ENCODE results near the gene SUN2. TPM values are rescaled to one million over a fixed set of nuclear protein-coding genes. Genes with fewer than 3 reads are reported as not detected.

Gene SUN2
- total RNA-seq, 1 experiment from 2014 or later: 67.3 TPM

DNA sequence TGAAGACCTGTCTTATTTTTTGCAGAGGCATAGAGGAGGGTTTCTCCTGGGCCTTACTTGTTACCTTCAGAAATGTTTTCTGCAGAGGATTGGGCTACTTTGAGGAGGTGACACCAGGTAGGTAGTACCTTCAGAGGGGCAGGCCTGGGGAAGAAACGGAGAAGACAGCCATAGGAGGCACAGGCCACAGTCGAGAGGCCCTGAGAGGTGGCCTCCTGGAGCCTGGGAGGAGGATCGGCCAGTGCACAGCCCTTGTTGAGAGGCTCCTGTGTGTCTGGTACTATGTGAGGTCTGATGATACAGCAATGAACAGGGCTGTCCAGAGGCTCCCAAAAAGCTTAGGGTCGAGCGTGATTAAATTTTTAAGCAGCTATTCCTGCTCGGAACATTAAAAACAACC, 38.6 kb downstream of the SUN2 start:
- no peak for DNase-seq (ENCODE audit: low read depth)

DNA sequence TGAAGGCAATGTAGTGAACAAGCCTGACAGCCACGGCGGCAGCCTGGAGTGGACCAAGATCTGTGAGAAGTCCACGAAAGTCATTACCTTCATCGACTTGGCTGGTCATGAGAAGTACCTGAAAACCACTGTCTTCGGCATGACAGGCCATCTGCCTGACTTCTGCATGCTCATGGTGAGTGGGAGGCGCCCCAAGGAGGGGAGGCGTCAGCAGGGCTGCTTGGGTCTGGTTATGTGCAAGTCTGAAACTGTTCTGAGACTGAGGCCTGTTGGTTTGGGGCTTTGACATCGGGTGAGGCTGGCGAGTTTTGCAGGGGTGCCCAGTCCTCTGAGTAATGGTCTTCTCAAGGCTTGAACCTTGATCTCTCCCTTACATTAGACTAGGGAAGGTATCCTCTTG, 39.0 kb downstream of the SUN2 start:
- DNase-seq (ENCODE audit: low read depth): no peak

DNA sequence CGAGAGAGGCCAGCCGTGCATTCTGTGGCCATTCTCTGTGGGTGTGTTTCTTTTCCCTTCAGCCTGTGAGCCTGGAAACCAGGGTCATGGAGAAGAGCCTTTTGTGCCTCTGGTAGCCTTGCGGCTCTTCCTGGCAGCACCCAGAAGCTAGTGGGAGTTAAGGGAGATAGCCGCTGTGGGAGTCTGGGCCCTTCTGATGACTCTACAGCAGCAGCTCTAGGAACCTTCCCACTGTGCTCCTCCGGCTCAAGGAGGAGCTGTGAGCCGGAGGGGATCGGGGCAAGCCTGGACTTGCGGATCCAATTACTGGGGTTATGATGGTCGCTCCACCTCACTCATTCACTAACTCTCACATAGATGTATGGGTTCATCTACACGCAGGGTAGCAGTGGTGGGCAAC, 39.5 kb downstream of the SUN2 start:
- DNase-seq (ENCODE audit: low read depth): no peak

DNA sequence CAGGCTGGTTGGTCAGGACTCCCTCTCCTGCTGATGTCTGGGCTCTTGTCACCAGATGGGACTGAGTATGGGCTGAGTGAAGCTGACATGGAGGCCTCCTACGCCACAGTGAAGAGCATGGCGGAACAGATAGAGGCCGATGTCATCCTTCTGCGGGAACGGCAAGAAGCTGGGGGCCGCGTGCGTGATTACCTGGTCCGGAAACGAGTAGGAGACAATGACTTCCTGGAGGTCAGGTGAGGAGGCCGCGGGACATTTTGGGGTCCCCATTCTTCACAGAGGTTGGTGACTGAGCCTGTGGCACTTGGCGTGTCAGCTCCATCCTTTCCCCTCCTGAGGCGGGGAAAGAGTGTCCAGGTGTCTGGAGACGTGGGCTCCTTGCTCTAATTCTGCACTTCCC, 39.9 kb downstream of the SUN2 start:
- DNase-seq (ENCODE audit: low read depth): no peak

DNA sequence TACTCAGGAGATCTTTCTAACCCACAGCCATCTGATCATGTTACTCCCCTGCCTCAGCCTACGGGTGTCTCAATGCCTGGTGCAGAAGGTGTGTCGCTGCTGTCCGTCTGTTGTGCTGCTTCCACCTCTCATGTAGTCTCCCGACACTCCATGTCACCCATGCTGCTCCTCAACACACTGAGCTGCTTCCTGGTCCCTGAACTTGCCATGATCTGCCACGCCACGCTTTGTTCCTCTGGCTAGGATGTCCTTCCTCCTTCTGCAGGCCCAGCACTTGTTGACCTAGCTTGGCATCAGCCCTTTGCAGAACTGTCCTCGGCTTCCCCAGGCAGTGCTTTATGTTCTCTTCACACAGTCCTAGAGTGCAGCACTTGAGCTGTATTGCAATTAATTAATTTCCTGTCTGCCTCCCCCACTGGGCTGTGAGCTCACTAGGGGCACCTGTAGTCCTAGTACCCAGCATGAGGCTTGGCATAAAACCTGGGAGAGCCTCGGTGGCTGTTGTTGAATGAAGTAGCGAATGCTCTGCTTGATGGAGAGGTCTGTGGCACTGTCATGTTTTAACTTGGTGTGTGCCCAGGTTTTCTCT, 40.5 kb downstream of the SUN2 start:
- no peak for DNase-seq (ENCODE audit: low read depth)

DNA sequence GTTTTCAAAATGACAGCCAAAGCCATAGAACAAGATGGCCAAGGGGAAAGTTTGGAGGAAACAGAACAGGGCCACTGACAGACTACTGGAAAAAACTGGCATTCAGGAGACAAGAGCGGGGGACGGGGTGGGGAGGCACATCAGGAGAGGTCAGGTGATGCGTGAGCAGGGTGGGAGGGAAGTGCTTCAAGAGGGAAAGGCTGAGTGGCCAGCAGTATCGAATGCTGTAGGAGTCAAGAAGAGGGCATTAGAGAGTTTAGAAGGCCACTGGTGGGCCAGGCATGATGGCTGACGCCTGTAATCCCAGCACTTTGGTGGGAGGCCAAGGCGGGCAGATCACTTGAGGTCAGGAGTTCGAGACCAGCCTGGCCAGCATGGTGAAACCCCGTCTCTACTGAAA, 41.9 kb downstream of the SUN2 start:
- DNase-seq (ENCODE audit: low read depth): no peak

DNA sequence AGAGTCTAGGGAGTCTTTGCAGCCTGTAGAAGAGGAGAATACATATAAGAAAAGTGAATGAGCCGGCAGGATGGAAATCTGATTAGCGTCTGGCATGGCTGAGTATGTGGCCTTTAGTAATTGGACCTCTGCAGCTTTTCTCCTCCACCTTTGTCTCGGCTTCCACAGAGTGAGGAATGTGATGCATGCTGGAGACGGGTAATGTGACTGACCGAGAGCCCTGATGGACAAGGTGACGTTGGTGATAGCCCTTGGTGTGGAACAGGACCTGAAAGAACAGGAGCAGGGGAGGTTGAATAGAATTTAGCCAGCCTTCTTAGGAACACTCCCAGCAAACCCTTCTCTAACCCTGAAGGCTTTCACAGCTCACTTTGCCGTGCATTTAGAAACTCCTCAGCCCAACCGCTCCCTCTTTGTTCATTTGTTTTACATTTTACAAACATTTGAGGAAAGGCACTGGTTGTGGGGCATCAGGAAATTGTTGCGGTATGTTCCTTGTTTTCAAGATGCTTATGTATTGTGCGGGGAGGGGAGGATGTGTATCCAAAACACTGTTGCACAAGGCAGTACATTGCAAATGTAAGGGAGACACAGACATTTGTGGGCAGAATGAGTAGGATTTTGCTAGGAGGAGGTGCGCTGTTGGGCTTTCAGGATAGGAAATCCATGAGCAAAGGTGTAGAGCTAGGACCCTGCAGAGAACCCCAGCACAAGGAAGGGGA, 43.2 kb downstream of the SUN2 start:
- DNase-seq (ENCODE audit: low read depth): no peak

DNA sequence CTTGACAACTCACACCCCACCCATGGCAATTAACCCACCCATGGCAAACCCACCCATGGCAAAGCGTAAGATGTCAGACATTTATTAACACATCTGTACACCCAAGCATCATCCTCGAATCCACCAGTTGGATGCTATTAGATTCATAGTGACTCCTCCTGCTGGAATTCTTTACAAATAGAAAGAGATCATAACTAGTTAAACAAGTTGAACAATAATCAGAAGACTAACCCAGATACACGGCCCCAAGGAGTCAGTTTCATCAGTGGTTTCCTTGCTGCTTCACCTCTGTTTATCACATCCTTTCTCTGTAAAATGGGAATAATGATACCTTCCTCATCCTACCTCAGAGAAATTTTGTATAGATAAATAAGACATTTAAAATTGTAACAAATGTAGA, 44.9 kb downstream of the SUN2 start:
- no peak for DNase-seq (ENCODE audit: low read depth)

DNA sequence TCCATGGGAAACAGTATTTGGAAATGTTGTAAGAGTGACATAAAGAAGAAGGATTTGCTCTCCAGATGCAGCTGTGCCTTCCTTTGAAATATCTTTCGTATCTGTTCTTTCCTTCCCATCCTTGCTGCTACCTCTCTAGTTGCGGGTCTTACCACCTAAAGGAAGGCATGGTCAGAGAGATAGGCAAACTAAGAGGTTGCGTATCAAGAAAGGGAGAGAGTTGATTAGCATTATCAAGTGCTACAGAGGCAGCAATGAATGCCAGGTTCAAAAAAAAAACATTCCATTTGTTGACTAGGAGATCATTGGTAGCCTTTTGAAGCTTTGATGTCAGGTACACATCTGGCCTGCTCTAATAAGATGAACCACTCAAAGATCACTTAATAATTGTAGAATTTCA, 45.4 kb downstream of the SUN2 start:
- no peak for DNase-seq (ENCODE audit: low read depth)

DNA sequence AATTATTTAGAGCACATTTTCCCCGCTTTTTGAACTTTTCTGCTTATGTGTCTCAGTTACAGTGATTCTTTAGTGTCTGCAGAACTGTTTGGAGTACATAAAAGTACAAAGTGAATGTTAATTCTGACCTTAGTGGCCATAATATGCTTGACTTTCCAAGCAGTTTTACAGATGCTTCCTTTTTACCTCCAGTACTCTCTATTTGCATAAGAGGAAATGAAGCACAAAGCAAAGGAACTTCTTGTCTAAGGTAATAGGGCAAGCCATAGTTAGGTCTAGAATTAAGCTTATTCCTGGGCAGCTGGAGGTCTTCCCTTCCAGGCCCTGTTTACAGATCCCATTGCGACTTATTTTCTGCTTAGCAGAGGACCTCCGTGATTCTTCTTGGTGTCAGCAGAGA, 46.5 kb downstream of the SUN2 start:
- no peak for DNase-seq (ENCODE audit: low read depth)

DNA sequence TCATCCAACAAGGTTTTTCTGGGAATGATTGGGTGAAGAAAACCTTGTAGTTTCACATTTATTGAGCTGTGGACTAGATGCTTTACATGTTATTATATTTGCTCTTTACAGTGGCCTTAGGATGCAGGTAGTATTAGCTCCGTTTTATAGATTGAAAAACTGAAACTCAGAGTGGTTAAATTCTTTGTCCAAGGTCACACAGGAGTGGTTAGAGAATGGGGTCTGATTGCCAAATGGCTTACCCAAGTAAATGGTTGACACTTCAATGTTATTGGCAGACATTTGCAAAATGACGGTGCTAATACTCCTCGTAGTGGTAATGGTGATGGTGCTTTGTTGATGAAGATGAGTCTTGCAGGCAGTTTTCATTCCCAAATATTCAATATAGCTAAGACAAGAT, 47.8 kb downstream of the SUN2 start:
- no peak for DNase-seq (ENCODE audit: low read depth)

DNA sequence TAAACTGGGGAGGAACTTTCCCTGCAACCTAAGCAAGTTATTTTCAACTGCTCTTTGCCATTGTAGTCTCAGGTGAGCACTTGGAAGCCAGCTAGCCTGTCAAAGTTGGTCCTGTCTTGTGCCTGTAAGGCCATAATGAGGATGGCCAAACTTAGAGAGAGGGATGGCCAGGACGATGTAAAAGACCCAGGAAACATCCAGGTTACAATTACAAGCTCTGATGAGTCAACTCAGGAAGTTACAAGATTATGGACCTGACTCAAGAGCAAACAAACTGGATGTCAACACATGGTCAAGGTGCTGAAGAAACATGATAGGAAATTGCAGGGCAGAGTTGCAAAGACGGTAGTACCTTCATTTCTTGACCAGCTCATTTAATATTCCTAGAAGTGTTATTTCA, 48.5 kb downstream of the SUN2 start:
- DNase-seq (ENCODE audit: low read depth): peak; percentile 72

DNA sequence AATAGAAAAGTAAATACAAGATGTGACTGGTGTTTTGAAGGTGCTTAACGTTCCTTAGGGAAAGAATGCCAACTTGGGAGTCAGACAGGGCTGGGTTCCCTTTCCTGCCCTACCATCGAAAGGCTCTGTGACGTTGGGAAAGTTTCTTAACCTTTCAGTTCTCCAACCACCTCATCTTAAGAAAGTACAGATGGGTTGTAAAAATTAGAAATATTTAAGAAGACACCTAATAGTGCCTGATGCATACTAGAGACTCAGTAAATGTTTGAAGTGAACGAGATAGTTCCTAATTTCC, 49.0 kb downstream of the SUN2 start:
- no peak for DNase-seq (ENCODE audit: low read depth)

DNA sequence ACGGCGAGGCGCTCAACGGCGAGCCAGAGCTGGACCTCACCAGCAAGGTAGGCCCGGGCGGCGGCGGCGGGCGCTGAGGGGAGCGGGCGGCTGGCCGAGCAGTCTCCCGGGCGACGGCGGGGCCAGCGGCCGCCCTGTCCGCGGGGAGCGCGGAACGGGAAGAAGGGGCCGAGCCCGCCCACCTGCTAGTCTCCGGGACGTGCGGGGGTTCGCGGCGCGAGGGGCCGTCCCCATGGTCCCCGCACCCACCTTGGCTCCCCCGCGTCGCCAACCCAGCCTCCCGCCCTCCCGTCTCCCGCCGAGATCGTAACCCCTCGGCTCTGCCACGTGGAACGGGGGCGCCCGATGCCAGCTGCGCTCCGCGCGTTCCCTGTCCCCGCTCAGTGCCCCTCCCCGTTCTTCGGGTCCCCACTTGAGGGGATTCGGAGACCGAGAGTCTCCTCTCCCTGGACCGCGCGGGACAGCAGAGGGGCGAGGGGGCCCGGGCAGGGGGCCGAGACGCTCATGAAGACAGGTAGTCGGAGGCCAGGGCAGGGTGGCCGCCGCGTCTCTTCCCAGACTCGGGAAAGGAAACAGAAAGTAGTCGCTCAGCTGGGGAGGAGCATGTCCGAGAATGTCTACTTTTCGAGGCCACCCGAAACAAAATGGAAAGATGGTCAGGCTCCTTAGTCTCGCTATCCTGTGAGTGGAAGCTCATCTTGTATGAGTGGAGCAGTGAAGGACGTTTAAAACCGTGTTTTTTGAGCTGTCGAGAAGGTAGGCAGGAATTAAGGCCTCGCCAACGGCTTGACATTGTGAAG, 49.5 kb downstream of the SUN2 start:
- peak; percentile 45 for DNase-seq (ENCODE audit: low read depth)

DNA sequence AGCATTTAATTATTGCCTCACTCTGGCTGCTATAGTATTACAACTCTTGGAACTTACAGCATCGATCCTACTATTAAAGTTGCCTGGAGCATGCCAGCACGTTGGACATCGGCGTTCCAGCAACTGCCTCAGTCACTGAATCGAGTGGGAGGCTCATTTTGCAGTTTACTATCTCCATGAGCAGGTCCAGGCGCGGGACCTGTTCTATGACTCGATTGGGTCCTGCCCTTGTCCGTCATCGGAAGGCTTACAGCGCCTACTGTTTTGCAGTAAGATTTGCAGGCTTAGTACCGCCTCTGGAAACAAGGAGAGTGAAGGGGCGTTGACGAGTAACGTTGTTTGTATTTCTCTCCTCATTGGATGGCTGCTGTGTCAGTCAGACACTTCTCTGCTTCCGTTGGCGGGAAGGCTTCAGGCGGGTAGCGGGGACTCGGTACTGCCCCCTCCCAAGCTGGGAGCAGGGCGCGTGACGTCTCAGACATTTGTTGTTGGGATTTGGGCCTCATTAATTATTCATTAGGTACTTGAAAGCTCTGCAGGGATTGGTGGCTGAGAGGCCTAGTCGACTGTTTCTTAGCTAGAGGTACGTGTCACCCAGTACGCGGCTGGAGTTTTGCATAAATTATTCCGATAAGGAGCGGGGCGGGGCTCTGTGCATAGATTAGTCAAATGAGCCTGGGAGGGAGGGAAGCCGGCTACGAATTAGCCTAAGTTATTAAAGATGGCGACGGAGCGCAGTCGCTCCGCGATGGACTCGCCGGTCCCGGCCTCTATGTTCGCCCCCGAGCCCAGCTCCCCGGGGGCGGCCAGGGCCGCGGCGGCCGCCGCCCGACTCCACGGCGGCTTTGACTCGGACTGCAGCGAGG, 50.3 kb downstream of the SUN2 start, which contains the start of gene GTPBP1:
TSS of gene GTPBP1 (plus strand) at position 710 of the 866 bp plus-strand sequence. CDS start at position 722, 12 bp downstream.
- peak; percentile 99 for DNase-seq (ENCODE audit: low read depth)

DNA sequence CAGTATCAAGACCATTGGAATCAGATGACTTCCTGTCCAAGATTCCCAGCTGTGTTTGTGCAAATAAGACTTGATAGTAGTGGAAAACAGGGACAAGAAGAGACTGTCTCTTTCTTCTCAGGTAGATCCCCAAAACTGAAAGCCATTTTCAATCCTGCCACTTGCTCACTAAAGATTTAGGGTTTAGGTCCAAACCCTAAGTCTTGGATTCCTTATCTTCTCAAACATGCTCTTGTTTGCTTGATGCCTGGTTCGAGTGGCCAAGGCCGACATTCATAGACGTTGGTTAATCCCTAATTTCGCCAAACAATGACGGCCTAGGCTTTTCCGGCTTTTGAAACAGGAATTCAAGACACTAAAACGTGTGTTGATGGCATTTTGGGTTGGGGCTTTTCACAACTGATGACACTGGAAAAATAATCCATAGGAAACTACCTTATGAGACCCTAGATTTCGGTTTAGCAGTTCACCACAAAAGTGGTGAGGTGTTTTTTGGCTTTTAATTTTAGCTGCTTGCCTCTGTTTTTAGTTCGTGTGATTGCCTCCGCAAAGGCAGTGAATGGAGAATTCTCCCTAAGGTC, 51.1 kb downstream of the SUN2 start:
- DNase-seq (ENCODE audit: low read depth): peak; percentile 20

DNA sequence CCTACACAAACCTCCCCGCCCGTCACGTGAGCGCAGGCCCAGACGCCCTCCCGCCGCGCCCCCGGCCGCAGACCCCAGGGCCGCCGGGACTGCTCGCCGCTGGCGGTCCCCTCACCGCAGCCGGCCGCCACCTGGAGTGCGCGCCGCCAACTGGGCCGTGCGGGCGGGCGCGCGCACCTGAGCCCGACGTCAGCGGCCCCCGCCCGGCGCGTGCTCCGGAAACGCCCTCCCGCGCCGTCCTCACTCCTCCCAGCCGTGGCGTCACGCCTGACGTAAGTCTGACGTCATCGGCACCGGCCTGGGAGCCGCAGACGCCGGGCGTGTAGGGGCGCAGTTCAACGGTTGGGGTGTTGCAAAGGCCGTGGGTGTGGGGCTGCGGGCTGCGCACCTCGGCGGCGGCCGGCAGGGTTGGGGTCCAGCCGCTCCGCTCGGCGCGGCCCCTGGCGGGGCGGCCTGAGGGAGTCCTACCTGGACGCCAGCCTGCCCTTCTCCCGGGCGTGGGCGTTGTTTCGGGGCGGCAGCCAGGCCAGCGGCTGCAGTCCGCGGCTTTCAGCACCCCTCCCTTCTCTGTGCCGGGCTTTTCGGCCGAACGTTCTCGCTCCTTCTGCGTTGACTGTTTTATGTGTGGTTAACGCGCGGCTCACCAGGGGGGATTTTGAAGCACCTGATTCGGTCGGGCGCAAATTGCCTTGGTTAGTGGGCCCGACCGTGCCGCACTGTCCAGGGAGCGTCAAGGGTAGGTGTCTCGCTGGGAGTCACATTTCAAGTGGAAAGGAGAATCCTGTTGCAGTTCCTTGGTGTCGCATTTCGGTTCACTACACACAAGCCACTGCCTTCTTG, 54.8 kb downstream of the SUN2 start, which contains the start of gene JOSD1:
TSS of gene JOSD1 (minus strand) at position 155 of the 840 bp plus-strand sequence. CDS start 956 bp downstream, outside the sequence.
- DNase-seq (ENCODE audit: low read depth): peak; percentile 85

DNA sequence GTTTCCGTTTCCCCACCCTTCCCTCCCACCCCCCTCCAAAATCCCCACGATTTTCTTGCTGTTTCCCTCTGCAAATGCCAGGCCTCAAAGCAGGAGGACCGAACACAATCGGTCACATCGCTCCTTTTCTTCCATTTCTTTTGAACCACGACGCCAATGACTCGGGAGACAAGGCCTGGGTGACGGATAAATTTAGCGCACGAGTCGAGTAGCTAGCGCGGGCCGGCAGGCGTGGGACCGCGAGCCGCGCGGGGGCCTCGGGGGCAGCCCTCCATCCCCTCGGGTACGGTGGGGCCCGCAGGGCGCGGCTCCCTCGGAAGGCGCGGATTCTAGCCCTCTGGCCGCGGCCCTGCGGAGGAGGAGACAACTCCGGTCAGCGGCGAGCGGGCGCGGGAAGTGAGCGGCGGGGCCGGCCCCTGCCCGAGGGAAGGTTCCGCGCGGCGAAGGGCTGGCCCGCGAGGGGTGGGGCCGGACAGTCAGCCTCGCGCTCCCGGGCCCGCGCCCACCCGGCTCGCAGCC, 55.5 kb downstream of the SUN2 start:
- DNase-seq (ENCODE audit: low read depth): peak; percentile 63

DNA sequence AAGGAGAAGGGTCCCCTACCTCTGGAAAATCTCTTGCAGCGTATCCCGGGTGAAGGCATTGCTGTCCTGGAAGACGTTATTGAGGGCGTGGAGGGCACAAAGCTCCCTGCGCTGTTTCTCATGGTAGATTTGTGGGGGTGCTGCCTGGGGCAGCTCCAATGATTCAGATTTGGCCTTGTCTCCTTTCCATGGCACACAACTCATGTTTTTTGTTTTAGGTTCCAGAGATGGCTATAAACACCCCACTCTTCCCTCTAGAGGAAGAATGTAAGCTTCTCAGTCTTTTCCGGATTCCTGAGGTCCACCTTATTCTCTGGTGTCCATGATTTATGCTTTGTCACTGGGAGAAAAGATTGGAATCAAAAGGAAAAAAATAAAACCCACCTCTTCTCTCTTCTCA, 56.0 kb downstream of the SUN2 start:
- peak; percentile 65 for DNase-seq (ENCODE audit: low read depth)

DNA sequence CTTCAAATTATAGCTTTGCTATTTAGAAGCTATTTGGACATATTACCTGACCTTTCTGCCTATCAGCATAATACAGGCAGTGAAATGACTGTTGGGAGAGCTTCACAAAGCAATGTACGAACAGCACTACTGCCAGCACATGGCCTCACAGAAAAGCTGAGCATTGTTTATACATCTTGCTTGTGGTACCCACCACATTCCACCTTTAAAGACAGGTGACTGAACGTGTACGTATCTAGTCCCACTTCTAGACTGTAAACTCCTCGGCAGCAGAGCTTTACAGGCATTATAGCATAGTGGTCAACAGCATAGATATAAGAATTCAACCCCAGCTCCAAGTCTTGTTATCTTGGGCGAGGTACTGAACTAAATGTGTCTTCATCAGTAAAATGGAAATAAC, 56.7 kb downstream of the SUN2 start:
- no peak for DNase-seq (ENCODE audit: low read depth)
